ENCODE measurements around the gene C22orf15.

The C22orf15 gene

GRCh38 chr22:23751441-23751996 lies 11.3 kb upstream of the C22orf15 start:
- FAIRE-seq: no peak

GRCh38 chr22:23752090-23752691 lies 10.6 kb upstream of the C22orf15 start:
- no peak for FAIRE-seq

DNA sequence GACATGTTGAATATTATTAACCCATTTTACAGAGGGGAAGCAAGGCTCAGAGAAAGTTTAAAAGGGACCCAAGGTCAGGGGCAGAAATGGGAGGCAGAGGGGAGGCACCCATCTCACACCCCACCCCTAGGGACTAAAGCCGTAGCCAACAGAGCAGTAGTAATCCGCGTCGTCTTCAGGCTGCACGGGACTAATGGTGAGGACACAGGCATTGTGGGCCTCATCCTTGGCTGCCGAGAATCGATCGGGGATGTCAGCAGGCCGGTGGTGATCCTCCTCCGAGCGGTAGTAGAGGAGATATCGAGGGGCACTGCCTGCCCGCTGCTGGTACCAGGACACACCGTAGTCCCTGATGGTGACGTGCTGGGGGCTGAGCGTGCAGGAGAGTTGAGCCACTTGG lies 10.0 kb upstream of the C22orf15 start:
- FAIRE-seq: no peak

GRCh38 chr22:23753385-23753784 lies 9.4 kb upstream of the C22orf15 start:
- FAIRE-seq: no peak

DNA sequence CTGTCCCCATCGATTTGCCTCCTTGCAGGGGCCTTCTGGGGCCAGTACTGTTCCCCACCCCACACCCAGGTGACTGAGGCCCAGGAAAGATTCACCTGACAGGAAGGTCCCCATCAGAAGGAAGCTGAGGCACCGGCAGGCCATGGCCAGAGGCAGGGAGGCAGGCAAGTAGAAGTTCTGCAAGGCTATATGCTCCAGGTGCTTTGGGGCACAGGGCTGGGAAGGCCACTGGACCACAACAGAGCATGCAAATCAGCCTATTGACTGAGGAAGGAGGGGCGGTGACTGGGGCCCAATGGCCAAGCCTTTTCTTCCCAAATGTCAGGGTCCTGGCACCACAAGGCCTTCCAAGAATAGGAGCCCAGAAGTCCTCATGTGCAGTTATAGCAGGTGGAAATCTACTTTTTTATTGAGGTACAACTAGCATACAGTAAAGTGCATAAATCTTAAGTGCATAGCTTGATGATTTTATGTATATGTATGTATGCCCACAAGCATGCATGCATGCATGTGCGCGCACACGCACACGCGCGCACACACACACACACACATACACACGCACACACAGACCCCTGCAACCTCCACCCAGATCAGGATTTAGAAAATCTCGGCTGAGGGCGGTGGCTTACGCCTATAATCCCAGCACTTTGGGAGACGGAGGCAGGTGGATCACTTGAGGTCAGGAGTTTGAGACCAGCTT lies 8.4 kb upstream of the C22orf15 start, which contains the start of gene VPREB3:
VPREB3 (minus strand) TSS at position 206 of the 700 bp plus-strand sequence; CDS start at position 144, 62 bp downstream.
- FAIRE-seq: no peak

DNA sequence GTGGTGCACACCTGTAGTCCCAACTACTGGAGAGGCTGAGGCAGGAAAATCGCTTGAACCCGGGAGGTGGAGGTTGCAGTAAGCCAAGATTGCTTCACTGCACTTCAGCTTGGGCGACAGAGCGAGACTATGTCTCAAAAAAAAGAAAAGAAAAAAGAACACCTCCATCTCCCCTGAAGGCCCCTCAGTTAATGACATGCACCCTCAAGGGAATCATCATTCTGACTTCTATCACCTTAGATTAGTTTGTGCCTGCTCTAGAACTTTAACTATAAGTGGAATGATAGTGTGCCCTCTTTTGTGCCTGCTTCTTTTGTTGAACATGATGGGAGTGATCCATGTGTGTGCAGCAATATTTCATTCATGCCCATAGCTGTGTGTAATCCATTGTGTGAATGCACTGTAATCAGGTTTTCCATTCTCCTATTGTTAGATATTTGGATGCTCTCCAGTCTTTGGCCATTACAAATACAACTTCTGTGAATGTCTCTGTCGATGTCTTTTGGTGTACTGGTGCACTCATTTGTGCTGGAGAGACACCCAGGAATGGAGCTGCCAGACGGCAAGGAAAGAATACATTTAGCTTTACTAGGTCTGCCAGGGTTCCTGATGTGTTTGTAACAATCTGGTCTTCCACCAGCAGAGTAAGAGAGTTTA lies 7.7 kb upstream of the C22orf15 start:
- FAIRE-seq: no peak

GRCh38 chr22:23755711-23756110 lies 7.1 kb upstream of the C22orf15 start:
- no peak for FAIRE-seq

DNA sequence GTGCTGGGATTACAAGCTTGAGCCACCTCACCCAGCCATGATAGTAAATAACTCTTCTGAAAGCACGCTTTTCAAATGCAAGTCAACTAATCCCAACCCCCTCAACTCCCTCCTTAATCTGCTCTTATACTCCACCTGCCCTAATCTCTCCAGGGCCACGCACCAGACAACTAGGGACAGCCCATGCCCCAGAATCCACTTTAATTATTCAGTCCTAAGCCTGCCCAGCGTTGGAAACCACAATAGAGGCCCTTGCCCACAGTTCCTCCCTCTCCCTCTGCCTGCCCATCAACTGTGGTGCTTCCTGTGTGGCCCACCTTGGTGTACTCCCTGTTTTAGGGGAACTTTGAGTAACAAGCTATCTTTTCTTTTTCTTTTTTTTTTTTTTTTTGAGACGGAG lies 5.9 kb upstream of the C22orf15 start:
- FAIRE-seq: no peak

DNA sequence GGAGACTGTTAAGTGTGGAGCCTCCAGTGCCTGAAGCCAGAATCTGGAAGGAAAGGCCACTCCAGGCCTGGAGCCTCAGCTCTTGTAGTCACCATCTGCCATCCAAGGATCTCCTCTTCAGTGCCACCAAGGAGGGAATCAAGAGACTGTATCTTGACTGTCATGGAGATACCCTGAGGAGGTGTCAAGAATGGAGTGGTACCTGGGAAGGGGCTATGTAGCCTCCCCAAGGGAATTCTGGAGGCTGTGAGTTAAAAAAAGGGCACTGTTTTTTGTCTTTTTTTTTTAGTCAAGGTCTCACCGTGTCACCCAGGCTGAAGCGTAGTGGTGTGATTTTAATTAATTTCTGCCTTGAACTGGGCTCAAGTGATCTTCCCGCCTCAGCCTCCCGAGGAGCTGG lies 3.2 kb upstream of the C22orf15 start:
- no peak for FAIRE-seq

DNA sequence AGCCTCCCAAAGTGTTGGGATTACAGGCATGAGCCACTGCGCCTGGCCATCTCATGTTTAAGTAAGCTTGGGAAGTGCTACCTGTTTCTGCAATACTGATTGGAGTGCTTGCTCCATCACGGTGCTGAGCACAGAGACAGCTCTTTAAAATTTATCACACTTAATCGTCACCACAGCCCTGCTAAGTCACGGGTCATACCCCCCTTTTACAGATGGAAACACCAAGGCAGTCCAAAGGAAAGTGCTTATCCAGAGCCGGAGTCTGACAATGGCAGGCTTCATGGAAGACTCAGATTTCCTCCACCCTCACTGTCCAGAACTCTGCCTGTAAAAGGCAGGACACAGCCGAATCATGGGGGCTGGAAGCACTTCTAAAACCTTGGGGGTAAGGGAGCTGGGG lies 2.7 kb upstream of the C22orf15 start:
- no peak for FAIRE-seq

DNA sequence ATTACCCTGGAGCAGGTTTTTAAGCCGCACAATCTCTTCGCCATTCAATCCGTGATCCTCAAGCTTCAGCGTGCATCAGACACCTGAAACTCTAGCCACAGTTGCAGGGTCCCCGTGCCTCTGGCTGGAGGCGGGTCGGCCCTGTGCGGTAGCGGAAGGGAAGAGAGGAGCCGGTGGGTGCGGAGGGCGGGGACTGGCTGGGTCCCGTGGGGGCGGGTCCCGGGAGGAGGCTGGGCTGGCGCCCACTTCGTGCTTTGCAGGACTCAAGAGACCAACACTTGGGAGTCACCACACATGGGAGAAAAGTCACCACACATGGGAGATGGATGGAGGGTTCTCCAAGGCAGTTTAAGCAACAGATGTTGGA lies 772 bp downstream of the C22orf15 start:
- no peak for FAIRE-seq

GRCh38 chr22:23763954-23764353 lies 1.2 kb downstream of the C22orf15 start:
- FAIRE-seq: no peak

DNA sequence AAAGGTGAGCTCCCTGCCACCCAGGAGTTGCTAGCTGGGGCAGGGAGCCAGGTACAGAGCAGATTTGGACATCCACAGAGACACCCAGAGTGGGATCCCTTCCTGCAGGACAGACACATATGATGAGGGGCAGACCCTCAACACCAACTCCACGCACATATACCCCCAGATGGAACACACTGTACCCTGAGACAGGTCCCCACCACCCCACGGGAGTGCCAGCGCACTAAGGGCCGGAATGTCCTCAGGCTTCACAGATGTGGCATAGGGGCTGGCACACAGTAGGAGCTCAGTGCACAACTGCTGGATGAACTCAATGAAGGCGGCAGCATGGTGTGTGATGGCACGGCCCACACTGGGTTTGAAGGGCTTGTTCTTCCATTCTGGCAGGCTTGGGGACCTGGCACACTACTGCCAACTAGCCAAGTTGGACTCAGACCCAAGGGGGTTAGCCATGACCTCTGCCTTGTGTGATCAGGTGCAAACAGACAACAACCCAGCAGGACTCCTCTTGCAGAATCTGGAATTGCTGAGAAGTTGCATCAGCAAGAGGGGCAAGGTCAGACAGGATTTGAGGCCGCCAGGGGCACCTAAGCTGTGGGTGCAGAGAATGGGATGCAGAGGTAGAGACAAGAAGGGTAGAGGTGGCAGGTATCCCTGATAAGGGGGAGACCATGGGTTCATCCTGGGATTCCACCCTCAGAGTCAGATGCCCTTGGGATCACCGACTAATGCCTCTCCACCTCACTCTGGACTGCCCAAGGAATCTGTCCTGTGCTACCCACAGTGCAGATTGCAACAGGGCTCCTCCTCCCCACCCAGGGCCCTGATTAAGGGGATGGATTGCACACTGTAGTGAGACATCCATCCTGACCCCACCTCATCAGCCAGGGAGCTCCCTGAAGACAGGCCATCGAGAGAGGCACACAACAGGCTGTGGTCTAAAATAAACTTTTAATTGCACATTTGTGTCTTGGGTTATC lies 2.4 kb downstream of the C22orf15 start:
- no peak for FAIRE-seq

DNA sequence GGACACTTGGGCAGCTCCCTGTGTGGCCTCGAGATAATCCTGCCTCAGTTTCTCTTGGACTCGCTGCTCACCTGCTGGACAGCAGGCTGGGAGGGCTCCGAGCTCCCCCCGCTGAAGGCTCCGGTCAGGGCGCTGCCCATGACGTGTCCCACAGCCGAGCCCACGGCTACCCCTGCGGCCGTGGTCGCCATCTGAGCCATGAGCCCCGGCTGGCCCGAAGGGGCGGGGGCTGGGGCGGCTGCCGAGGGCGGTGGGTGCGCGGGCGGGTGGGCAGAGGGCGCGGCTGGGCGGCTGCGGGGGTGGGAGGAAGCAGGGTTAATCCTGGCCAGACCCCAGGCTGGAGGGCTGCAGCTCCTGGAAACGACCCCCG lies 4.5 kb downstream of the C22orf15 start:
- no peak for FAIRE-seq

DNA sequence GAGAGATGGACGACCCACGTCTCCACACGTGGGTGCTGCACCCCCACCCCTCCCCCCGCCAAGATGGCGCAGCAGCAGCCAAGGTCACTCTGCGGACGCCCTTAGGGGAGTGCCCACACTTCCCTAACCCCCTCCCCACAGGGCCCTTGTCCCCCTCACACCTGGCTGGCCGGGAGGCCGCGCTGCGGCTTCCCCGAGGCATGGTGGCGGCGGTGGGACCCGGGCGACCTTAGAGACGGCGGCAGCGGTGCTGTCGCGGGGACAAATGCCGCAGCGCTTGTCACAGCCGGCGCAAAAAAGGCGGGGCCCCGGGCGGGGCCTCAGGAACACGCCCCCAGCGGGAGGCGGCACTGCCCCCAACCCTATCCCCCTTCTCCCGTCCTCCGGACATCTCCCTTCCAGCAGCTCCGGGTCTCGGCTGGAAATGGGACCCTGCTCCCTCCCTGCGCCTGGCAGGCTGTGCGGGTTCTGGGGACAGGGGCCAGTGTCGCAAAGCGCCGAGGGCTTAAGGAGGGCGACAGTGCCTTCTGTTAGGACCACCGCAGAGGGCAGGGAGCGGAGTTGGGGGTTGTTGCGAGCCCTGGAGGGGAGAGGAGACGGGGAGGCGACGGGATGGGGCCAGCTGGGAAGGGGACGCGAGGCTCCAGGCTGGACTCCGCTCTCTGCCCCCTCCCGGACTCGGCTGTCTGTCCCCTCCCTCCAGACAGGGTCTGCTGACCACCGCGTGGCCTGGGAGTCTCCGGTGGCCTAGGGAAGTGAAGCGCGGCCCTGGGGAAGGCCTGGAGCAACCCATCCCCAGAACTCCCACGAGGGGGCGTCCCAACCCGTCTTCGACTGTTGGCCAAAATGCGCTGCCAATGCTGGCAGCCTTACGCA lies 5.1 kb downstream of the C22orf15 start, which contains the start of gene CHCHD10:
CHCHD10 (minus strand) TSS at position 300 of the 876 bp plus-strand sequence; CDS start at position 202, 98 bp downstream.
- FAIRE-seq: no peak

DNA sequence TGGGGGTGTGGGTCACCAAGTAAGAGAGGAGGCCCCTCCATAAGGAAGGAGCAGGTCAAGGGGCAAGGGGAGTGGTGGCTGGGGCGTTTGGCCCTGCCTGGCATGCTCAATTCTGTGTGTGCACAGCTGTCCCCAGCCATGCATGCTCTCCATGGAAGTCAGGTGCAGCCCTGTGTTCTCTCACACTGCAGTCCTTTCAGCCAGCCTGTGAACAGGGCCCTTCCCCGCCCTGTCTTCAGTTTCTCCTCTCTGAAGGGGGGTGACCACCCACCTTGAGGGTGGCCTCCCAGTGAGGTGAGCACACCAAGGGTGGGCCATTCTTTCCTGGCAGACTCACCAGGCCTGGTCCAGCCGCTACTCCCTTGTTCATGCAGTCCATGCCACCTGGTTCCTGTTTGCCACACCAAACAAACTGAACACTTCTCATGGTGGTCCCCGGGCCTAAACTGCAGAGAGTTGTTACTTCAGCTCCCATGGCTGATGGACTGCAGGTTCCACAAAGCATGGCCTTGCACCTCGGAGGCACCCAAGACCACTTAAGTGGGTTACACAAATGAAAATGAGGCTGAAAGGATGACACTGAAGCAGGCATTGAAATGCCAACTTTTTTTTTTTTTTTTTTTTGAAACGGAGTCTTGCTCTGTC lies 6.7 kb downstream of the C22orf15 start:
- no peak for FAIRE-seq

GRCh38 chr22:23772315-23772648 lies 9.5 kb downstream of the C22orf15 start:
- no peak for FAIRE-seq

GRCh38 chr22:23772649-23773473 lies 10.1 kb downstream of the C22orf15 start, which contains the start of gene MMP11:
TSS of gene MMP11 (plus strand) at chr22:23772849. CDS start at chr22:23772871, 22 bp downstream.
- no peak for FAIRE-seq

GRCh38 chr22:23773483-23774113 lies 10.8 kb downstream of the C22orf15 start:
- no peak for FAIRE-seq
